ENCODE results near the gene CCT5. TPM values are rescaled to one million over a fixed set of nuclear protein-coding genes. Genes with fewer than 3 reads are reported as not detected.

CCT5 gene
- total RNA-seq, 1 donor from 2014 or later: 93.2 TPM

- no peak for TF ChIP-seq CTCF (IDR thresholded peaks at IDR 0.05; ENCODE audit: borderline replicate concordance)
- Histone ChIP-seq H3K36me3 (peaks cover 30% of the 10 kb centered on the region), H3K4me3 (no peak overlapping the region), H3K9me3 (replicated peaks) (no peaks in the 10 kb centered on the region), H3K27ac (replicated peaks) (no peak overlapping the region), H3K4me1 (peaks cover 20% of the 10 kb centered on the region), H3K27me3 (ENCODE audit: low read depth) (no peaks in the 10 kb centered on the region)
- intact Hi-C loops (cut with micrococcal nuclease): no loop called here
- no peak for DNase-seq
These were observed 40.4 kb downstream of the CCT5 start for GRCh38 chr5:10290438-10290837.

GRCh38 chr5:10291692-10292339 is 41.7 kb downstream of the CCT5 start:
- H3K4me3 ChIP-seq: no peak overlapping the region
- no peaks in the 10 kb centered on the region for H3K9me3 ChIP-seq (replicated peaks)
- TF ChIP-seq CTCF (IDR thresholded peaks at IDR 0.05; ENCODE audit: borderline replicate concordance): no peak
- H3K36me3 ChIP-seq: peaks cover 18% of the 10 kb centered on the region
- peaks cover 20% of the 10 kb centered on the region for H3K4me1 ChIP-seq
- no peaks in the 10 kb centered on the region for H3K27me3 ChIP-seq (ENCODE audit: low read depth)
- no peak for DNase-seq
- no peak overlapping the region for H3K27ac ChIP-seq (replicated peaks)
- intact Hi-C loops (cut with micrococcal nuclease): no loop called here

GRCh38 chr5:10293907-10294662 is 44.0 kb downstream of the CCT5 start:
- Histone ChIP-seq H3K9me3 (replicated peaks) (no peaks in the 10 kb centered on the region), H3K27me3 (ENCODE audit: low read depth) (no peaks in the 10 kb centered on the region), H3K4me3 (no peak overlapping the region), H3K4me1 (peaks cover 10% of the 10 kb centered on the region), H3K27ac (replicated peaks) (no peak overlapping the region), H3K36me3 (peaks cover 5% of the 10 kb centered on the region)
- DNase-seq: no peak
- no peak for TF ChIP-seq CTCF (IDR thresholded peaks at IDR 0.05; ENCODE audit: borderline replicate concordance)
- intact Hi-C loops (cut with micrococcal nuclease): no loop called here

- H3K9me3 ChIP-seq (replicated peaks): no peaks in the 10 kb centered on the region
- H3K27ac ChIP-seq (replicated peaks): no peak overlapping the region
- no peaks in the 10 kb centered on the region for H3K27me3 ChIP-seq (ENCODE audit: low read depth)
- H3K4me3 ChIP-seq: no peak overlapping the region
- peaks cover 4% of the 10 kb centered on the region for H3K36me3 ChIP-seq
- DNase-seq: no peak
- no peaks in the 10 kb centered on the region for H3K4me1 ChIP-seq
- intact Hi-C loops (cut with micrococcal nuclease): no loop called here
- no peak for TF ChIP-seq CTCF (IDR thresholded peaks at IDR 0.05; ENCODE audit: borderline replicate concordance)
These were observed 45.7 kb downstream of the CCT5 start for GRCh38 chr5:10295619-10296326.

- no peaks in the 10 kb centered on the region for H3K27me3 ChIP-seq (ENCODE audit: low read depth)
- no peaks in the 10 kb centered on the region for H3K9me3 ChIP-seq (replicated peaks)
- peaks cover 7% of the 10 kb centered on the region for H3K4me1 ChIP-seq
- TF ChIP-seq CTCF (IDR thresholded peaks at IDR 0.05; ENCODE audit: borderline replicate concordance): no peak
- H3K27ac ChIP-seq (replicated peaks): no peak overlapping the region
- intact Hi-C loops (cut with micrococcal nuclease): no loop called here
- peaks cover 4% of the 10 kb centered on the region for H3K36me3 ChIP-seq
- no peak for DNase-seq
- H3K4me3 ChIP-seq: no peak overlapping the region
These were observed 47.6 kb downstream of the CCT5 start for GRCh38 chr5:10297646-10298204.

Data from left ventricle myocardium inferior (tissue), 1 donor.